Mesendoderm (in vitro differentiated cells): ENCODE data around the gene CHAF1A.

Source experiments
- DNase-seq: peaks from one replicate; pipeline ENCODE4 v3.0.0; 2013
- H2AK5ac ChIP-seq: 2 replicates; pipeline ENCODE4 v1.6.1; 2013; ENCODE audit warnings: low read length, inconsistent platforms
- H2BK120ac ChIP-seq: 2 replicates; pipeline ENCODE4 v1.6.1; 2013; ENCODE audit warnings: low read depth, mild to moderate bottlenecking, low read length, moderate library complexity, mixed read lengths
- H2BK15ac ChIP-seq: replicated peaks from 2 replicates; pipeline ENCODE4 v1.6.1; 2013; ENCODE audit warnings: low read depth, mild to moderate bottlenecking, moderate library complexity
- H2BK5ac ChIP-seq: 2 replicates; pipeline ENCODE4 v1.6.1; 2013; ENCODE audit warnings: low read length, inconsistent platforms
- H3K18ac ChIP-seq: 2 replicates; pipeline ENCODE4 v1.6.1; 2013; ENCODE audit warnings: mild to moderate bottlenecking, low read length, mixed read lengths
- H3K23ac ChIP-seq: one replicate; pipeline ENCODE4 v1.6.1; 2013; ENCODE audit warnings: low read length
- H3K27ac ChIP-seq: 2 replicates; pipeline ENCODE4 v1.5.1; 2013; ENCODE audit warnings: low read depth, mild to moderate bottlenecking, inconsistent platforms, low read length, moderate library complexity
- H3K27me3 ChIP-seq: 2 replicates; pipeline ENCODE4 v1.6.1; 2013; ENCODE audit warnings: low read length, control low read depth, mild to moderate bottlenecking, inconsistent platforms; ENCODE audit not compliant: insufficient read depth, poor library complexity
- H3K36me3 ChIP-seq: 2 replicates; pipeline ENCODE4 v1.6.1; 2013; ENCODE audit warnings: low read length, inconsistent platforms; ENCODE audit not compliant: control insufficient read depth, insufficient read depth
- H3K4ac ChIP-seq: one replicate; pipeline ENCODE4 v1.6.1; 2013; ENCODE audit warnings: low read depth, mild to moderate bottlenecking, low read length, moderate library complexity
- H3K4me1 ChIP-seq: 2 replicates; pipeline ENCODE4 v1.6.1; 2013; ENCODE audit warnings: low read depth, low read length, inconsistent platforms; ENCODE audit not compliant: control insufficient read depth
- H3K4me2 ChIP-seq: 2 replicates; pipeline ENCODE4 v1.6.1; 2013; ENCODE audit warnings: low read length
- H3K4me3 ChIP-seq: 2 replicates; pipeline ENCODE4 v1.5.1; 2013; ENCODE audit warnings: mild to moderate bottlenecking, low read length
- H3K56ac ChIP-seq: one replicate; pipeline ENCODE4 v1.6.1; 2013; ENCODE audit warnings: low read length
- H3K79me1 ChIP-seq: 2 replicates; pipeline ENCODE4 v1.6.1; 2013; ENCODE audit warnings: low read length, inconsistent platforms
- H3K79me2 ChIP-seq: 2 replicates; pipeline ENCODE4 v1.6.1; 2013; ENCODE audit warnings: mild to moderate bottlenecking, low read length; ENCODE audit not compliant: control insufficient read depth, insufficient read depth
- H3K9ac ChIP-seq: 2 replicates; pipeline ENCODE4 v1.6.1; 2013; ENCODE audit warnings: low read length, inconsistent platforms
- H4K5ac ChIP-seq: one replicate; pipeline ENCODE4 v1.6.1; 2013; ENCODE audit warnings: low read length
- H4K8ac ChIP-seq: one replicate; pipeline ENCODE4 v1.6.1; 2013; ENCODE audit warnings: low read depth, mild to moderate bottlenecking, control low read depth, low read length, moderate library complexity
- WGBS: extraction: QIAGEN DNeasy Blood & Tissue Kit; methylation state at CpG from one replicate; pipeline ENCODE4 v1.1.7; 2013; ENCODE audit warnings: low lambda C conversion rate, missing lambda C conversion rate; ENCODE audit not compliant: insufficient coverage; ENCODE audit errors: extremely low coverage; 5-methylcytosine and 5-hydroxymethylcytosine counted together

The CHAF1A gene

DNA sequence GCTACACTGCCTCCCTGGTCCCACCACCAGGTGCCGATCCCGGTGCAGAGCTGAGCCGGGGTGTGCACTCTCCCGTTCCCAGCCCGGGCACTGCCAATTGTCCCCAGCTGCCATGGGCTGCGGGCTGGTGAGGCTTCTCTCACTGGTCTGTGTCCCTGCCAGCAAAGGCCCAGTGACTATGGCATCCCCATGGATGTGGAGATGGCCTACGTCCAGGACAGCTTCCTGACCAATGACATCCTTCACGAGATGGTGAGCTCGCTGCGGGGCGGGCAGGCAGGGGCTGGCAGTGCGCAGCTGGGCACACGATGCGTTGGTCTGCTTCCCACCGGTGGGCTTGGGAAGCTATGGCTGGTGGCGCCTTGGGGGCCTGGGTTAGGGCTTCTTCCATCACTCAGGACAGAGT is 44.5 kb upstream of the CHAF1A start:
- Histone ChIP-seq H2BK5ac (no peak overlapping the region), H3K36me3 (peaks cover 4% of the 10 kb centered on the region), H3K4me2 (no peak overlapping the region)

DNA sequence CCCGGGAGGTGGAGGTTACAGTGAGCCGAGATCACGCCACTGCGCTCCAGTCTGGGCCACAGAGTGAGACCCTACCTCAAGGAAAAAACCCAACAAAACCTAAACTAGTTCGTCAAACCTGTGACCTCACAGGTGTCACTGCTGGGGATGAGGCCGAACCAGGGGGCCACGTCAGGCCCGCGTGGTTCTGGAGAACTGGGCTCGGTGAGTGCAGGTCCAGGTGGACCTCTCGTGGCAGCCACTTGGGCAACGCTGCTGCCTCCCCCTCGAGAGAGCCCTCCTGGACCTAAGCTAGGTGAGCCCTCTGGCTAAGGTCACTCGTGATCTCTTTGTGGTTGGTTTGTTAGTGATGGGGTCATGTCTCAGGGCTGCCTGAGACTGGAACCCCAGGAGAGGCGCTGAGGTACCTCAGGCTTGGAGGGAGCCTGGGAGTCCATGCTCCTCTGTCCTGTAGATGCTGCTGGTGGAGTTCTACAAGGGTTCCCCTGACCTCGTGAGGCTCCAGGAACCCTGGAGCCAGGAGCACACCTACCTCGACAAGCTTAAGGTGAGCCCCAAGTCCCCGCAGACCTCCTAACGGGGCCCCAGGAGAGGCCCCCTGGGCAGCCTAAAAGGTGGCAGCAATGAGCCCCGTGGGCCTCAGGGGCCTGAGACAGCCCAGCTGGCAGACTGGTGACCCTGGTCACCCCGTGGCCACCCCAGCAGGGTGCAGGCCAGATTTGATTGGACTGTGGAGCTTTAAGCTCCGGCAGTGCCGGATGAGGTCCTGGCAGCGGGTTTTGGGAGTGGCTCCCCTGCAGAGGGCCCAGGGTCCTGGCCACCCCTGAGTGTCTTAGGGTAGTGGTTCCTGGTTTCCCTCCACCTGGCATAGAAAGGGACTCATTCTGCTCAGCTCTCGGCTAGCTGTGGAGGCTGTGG is 43.5 kb upstream of the CHAF1A start:
- Histone ChIP-seq H3K18ac (no peak overlapping the region), H2AK5ac (no peak overlapping the region), H3K36me3 (peaks cover 7% of the 10 kb centered on the region), H2BK5ac (no peak overlapping the region), H4K5ac (no peak overlapping the region), H2BK15ac (no peak overlapping the region), H4K8ac (no peak overlapping the region), H3K4me2 (no peak overlapping the region), H3K4ac (no peak overlapping the region), H3K23ac (no peak overlapping the region), H3K79me1 (no peaks in the 10 kb centered on the region), H3K56ac (no peak overlapping the region), H3K27ac (no peak overlapping the region), H3K4me3 (no peak overlapping the region), H3K27me3 (no peaks in the 10 kb centered on the region), H3K79me2 (no peaks in the 10 kb centered on the region), H3K9ac (no peak overlapping the region), H3K4me1 (no peaks in the 10 kb centered on the region), H2BK120ac (no peak overlapping the region)
- DNase-seq, result no peak
- WGBS, result no CpG with 5 or more reads among the region's 25 CpGs

More for the DNA sequence above, 44.5 kb upstream of the CHAF1A start:
- Histone ChIP-seq H3K79me1 (no peaks in the 10 kb centered on the region), H3K4ac (no peak overlapping the region), H3K18ac (no peak overlapping the region), H3K56ac (no peak overlapping the region), H3K9ac (no peak overlapping the region), H4K5ac (no peak overlapping the region), H3K27me3 (no peaks in the 10 kb centered on the region), H3K4me3 (no peak overlapping the region), H3K23ac (no peak overlapping the region), H3K4me1 (no peaks in the 10 kb centered on the region), H2BK15ac (no peak overlapping the region), H3K27ac (no peak overlapping the region), H3K79me2 (no peaks in the 10 kb centered on the region), H2AK5ac (no peak overlapping the region), H4K8ac (no peak overlapping the region), H2BK120ac (no peak overlapping the region)
- no CpG with 5 or more reads among the region's 16 CpGs for WGBS
- no peak for DNase-seq

DNA sequence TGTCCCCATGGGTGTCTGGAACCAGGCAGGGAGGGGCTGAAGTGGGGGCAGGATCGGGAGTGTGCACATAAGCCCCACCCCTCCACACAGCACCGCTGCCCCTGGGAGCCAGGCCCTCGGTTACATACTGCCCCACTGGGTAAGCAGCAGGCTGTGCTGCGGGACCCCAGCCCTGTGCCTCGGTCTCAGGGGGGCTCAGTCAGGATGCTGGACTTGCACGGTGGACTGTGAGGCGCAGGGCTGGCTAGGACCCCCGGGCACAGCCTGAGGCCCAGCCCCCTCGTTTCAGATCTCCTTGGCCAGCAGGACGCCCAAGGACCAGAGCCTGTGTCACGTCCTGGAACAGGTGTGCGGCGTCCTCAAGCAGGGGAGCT is 42.8 kb upstream of the CHAF1A start:
- H3K27ac ChIP-seq, result no peak overlapping the region
- no peak overlapping the region for H3K18ac ChIP-seq
- H3K4ac ChIP-seq, result no peak overlapping the region
- no peak overlapping the region for H2BK15ac ChIP-seq
- WGBS, result no CpG with 5 or more reads among the region's 13 CpGs
- no peaks in the 10 kb centered on the region for H3K27me3 ChIP-seq
- H3K79me2 ChIP-seq, result no peaks in the 10 kb centered on the region
- no peak overlapping the region for H3K4me3 ChIP-seq
- no peak overlapping the region for H4K5ac ChIP-seq
- DNase-seq, result no peak
- no peak overlapping the region for H3K4me2 ChIP-seq
- no peak overlapping the region for H2AK5ac ChIP-seq
- H3K9ac ChIP-seq, result no peak overlapping the region
- no peaks in the 10 kb centered on the region for H3K4me1 ChIP-seq
- H3K36me3 ChIP-seq, result peaks cover 7% of the 10 kb centered on the region
- no peak overlapping the region for H2BK5ac ChIP-seq
- H3K79me1 ChIP-seq, result no peaks in the 10 kb centered on the region
- H3K23ac ChIP-seq, result no peak overlapping the region
- H3K56ac ChIP-seq, result no peak overlapping the region
- H2BK120ac ChIP-seq, result no peak overlapping the region
- H4K8ac ChIP-seq, result no peak overlapping the region

DNA sequence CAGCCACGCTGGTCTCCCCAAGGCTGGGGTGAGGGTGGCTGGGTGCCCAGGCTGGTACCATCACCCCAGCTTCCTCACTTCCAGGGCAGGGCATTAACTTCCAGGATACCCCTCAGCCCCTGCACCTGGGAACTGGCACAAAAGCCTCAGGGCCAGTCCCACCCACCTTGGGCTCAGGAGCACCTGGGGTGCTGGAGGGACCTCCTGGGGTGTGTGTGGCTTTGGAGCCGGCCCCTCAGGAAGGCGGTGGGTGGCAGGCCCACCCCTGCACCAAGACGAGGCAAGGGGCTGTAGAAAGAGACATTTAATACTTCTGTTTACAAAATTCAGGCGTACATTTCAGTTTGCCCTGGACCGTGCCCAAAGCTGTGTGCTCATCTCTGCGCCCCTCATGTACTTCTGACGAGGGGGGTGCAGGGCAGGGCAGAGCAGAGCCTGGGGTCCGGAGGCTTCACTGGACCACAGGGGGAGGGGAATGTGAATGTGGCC is 42.3 kb upstream of the CHAF1A start:
- peaks cover 7% of the 10 kb centered on the region for H3K36me3 ChIP-seq

DNA sequence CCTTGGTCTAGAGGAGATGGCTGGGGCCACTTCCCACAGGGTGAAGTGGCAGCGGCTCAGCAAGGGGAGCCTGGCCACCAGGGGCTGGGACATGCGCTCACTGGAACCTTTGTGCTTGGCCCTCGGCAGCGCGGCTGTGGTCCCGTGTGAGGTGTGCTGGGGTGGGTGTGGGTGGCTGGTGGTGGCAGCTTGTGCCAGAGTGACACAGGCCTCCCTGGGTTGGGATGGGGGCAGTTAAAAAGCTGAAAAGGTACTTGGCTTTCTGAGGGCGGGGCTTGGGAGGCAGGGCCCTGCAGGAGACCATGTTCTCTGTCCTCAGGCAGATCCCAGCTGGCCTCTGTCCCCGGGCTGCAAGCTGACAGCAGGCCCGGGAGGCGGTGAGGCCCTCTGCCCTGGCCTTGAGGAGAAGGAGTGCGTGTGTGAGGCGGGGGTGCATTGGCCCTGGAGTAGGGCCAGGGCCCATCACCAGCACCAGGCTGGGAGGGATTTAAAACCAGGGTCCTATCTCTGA is 41.7 kb upstream of the CHAF1A start:
- peaks cover 7% of the 10 kb centered on the region for H3K36me3 ChIP-seq
- H3K23ac ChIP-seq, result no peak overlapping the region
- no peaks in the 10 kb centered on the region for H3K27me3 ChIP-seq
- H3K4me1 ChIP-seq, result no peaks in the 10 kb centered on the region
- no peaks in the 10 kb centered on the region for H3K79me2 ChIP-seq
- H3K4me2 ChIP-seq, result no peak overlapping the region
- no peak overlapping the region for H3K18ac ChIP-seq
- H2AK5ac ChIP-seq, result no peak overlapping the region
- H3K79me1 ChIP-seq, result no peaks in the 10 kb centered on the region
- WGBS, result no CpG with 5 or more reads among the region's 12 CpGs
- peak overlapping the region; percentile 42 for H3K56ac ChIP-seq
- H4K5ac ChIP-seq, result no peak overlapping the region
- H3K4ac ChIP-seq, result no peak overlapping the region
- no peak overlapping the region for H2BK15ac ChIP-seq
- no peak overlapping the region for H4K8ac ChIP-seq
- no peak overlapping the region for H3K27ac ChIP-seq
- no peak overlapping the region for H3K9ac ChIP-seq
- DNase-seq, result peak; percentile 42
- no peak overlapping the region for H2BK120ac ChIP-seq
- no peak overlapping the region for H2BK5ac ChIP-seq
- no peak overlapping the region for H3K4me3 ChIP-seq

More for the DNA sequence above, 42.3 kb upstream of the CHAF1A start:
- Histone ChIP-seq H3K4ac (no peak overlapping the region), H4K8ac (no peak overlapping the region), H3K4me2 (no peak overlapping the region), H3K27me3 (no peaks in the 10 kb centered on the region), H3K4me1 (no peaks in the 10 kb centered on the region), H3K9ac (no peak overlapping the region), H2BK15ac (no peak overlapping the region), H3K27ac (no peak overlapping the region), H2AK5ac (no peak overlapping the region), H3K56ac (no peak overlapping the region), H4K5ac (no peak overlapping the region), H3K4me3 (no peak overlapping the region), H3K79me1 (no peaks in the 10 kb centered on the region), H3K18ac (no peak overlapping the region), H3K23ac (no peak overlapping the region), H2BK120ac (no peak overlapping the region), H3K79me2 (no peaks in the 10 kb centered on the region), H2BK5ac (no peak overlapping the region)
- DNase-seq, result no peak
- no CpG with 5 or more reads among the region's 9 CpGs for WGBS
